Amniotic stem cell (primary cell): ENCODE data around the gene CTAGE9.
"Not testable (repeated sequence)": the region's sequence is repeated elsewhere in the genome, so short reads cannot be mapped to it uniquely, and the experiment has no call there.

Experiments used
- DNase-seq: peaks from one replicate; lab custom pipeline; 2025; lab: John Stamatoyannopoulos, UW

The CTAGE9 gene

DNA sequence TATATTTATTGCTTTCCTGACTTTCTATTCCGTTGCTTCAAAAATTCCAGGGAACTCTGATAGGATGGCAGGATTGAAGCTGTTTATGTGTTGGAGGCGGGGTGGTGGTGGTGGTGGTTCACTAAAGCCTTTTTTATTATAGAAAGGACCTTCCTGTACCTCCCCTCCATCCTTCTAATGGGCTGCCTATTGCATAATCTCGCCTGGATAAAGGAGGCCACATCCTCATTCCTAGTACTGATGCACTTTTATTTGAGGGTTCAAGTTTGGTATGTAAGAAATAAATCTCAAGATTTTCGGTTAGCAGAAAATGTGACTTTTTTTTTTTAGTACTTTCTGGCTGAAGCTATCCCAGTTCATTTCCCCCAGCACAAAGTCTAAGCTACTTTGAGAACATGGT is 18.7 kb upstream of the CTAGE9 start:
- DNase-seq = no peak

DNA sequence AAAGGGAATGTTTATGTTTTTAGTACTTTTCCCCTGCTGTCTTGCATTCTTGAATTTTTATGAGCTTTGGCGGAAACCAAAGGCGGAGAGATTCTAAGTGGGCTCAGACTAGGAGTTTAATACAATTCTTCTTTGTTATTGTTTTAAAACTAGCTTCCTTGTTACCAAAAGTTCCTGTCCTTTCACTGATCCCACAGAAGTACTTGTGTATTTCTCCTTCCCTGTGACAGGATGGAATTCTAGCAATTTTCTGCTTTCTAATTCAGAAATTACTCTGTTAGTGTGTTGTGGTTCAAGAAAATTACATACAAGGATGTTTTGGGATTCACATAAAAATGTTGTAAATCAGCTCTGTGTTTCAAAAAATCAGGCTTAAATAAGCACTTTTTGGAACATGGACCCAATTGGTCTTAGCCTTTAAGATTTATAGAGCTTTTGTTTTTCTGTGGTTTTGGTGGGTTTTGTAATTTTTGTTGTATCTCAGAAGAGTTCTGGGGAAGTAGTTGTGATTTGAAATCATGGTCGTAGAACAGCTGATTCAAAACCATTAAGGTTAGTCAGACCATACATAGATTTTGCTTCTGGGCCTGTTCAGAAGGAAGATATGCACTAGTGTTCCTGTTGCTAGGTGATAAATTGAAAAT is 17.6 kb upstream of the CTAGE9 start:
- no peak for DNase-seq

DNA sequence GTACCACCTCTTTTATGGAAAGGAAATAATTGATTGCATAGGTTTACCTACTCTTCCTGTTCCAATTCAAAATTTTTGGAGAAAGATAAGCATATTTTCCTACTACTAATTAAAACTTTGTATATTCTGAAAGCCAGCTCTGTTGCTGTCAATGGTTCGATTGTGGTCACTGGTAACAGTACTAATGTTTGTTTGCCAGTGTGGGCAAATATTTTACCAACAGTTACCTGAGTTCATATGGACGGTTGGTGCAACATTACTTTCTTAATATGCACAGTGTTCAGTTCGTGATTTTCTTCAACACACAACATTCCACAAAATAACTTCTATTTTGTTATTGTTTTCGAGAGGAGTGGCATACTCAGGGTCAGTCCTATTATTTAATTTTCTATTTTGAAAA is 17.1 kb upstream of the CTAGE9 start:
- DNase-seq = no peak

DNA sequence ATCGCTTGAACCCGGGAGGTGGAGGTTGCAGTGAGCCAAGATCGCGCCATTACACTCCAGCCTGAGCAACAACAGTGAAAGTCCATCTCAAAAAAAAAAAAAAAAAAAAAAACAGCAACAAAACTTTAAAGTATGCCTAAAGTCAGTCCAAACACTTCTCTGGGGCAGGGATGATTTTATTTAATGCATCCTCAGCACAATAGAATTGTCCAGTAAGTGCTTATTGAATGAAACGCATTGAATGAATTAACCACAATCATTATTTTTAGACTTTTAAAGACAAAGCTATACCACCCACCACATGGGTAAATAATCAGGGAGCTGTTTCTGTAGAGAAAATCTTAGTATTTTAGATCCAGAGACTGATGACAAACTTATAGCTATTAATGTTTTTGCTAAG is 16.6 kb upstream of the CTAGE9 start:
- no peak for DNase-seq

DNA sequence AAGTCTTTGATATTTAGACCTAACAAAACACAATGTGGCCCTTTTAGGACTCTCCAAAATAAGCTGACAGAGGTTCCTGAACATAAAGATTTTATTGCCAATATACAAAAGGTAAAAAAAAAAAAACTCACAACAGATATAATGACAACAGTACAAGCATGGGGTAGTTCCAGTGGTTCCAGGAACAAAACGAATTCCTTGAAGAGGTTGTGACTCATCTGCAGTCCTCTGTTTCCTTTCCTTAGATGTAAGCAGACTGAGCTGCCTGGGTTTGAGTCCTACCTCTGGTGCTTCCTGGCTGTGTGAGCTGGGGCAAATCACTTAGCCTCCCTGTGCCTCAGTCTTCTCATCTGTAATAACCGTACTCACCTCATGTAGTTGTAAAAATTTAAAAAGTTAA is 13.3 kb upstream of the CTAGE9 start:
- no peak for DNase-seq

DNA sequence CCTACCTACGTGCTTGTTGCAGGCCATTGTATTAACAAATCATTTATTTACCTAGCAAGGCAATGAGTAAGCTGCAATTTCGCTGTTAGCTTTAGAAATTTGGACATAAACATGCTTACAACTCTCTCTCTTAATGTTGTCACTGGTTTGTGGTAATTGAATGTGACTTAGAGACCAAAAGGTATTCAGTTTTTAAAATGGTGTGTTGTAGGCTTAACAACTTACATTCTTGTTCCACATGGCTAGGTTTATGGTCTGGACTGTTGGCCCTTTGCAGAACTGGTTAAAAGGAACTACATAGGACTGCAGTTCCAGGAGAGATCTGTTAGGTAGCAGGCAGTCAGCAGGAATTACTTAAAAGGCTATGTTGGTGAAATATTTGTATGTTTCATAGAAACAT is 10.3 kb upstream of the CTAGE9 start:
- DNase-seq = no peak

DNA sequence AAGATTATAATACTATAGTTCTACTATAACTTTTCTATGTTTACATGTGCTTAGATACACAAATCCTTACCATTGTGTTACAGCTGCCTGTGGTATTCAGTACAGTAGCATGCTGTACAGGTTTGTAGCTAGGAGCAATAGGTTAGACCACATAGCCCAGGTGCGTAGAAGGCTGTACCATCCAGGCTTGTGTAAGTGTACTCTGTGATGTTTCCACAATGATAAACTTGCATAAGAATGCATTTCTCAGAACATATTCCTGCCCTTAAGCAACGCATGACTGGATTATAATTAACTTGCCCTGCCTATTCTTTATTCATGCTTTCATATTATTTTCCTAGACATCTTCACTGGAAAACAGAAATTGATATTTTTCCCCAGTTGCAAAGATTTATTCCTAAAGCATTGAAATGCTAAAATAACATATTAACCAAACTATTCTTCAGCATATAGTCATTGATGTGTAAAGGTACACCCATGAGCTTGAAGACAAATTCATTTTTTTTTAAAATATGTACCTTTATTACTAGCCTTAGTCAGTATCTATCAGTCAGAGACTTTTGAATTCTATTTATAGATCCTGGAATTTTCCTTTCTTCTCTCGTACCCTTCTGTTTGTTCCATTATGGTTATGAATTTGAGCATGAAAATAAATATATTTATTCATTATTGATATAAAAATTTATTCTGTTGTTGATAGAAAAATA is 7.2 kb upstream of the CTAGE9 start:
- DNase-seq = no peak

DNA sequence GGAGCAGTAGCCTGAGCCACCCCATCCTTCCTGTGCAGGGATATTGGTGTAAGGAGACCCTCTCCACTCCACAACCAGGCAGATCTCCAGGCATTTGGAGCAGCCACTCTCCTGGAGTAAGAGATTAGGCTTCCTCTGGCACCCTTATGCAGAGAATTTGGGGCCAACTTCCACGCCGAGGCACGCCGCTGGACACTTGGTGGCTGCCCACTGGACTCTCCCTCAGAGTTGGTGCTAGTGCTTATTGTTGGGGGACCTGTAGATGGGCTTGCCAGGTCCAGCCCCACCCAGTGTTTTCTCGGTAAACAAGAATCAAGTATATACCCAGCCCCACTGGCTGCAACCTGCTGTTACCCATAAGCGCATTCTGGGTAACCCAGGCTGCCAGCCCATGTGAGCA is 4.8 kb upstream of the CTAGE9 start:
- not testable (repeated sequence) for DNase-seq

DNA sequence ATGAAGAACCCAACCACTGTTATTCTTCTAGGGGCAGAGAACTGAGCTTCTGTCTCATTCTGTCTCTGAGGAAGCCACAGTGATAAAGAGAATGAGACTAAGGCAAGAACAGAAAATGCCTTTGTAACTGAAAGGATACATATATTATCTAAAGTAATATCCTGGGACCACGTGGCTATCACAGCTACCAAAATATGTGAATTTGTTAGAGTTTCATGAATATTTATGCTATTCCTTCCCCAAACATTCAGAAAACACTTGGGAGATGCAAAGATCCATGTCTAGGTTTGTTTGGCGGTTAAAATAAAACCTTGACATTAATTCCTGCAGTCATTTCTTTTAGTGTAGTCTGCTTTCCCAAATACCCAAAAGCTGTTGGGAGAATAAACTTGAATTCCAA is 6.9 kb downstream of the CTAGE9 start:
- DNase-seq = not testable (repeated sequence)

DNA sequence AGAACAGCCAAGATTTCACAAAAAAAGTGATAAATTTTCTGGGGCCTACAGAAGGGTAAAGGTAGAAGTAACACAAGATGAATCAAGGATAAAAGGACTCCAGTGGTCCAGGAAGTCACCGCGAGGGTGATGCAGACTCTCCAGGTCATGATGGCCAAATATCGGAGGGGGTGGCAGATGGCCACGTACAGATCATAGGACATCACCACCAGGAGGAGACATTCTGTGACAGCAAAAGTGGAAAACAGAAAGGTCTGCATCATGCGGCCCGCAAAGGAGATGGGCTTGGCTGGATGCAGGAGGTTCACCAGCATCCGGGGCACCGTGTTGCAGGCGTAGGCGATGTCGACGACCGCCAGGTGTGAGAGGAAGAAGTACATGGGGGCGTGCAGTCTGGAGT is 10.0 kb downstream of the CTAGE9 start:
- DNase-seq = not testable (repeated sequence)

DNA sequence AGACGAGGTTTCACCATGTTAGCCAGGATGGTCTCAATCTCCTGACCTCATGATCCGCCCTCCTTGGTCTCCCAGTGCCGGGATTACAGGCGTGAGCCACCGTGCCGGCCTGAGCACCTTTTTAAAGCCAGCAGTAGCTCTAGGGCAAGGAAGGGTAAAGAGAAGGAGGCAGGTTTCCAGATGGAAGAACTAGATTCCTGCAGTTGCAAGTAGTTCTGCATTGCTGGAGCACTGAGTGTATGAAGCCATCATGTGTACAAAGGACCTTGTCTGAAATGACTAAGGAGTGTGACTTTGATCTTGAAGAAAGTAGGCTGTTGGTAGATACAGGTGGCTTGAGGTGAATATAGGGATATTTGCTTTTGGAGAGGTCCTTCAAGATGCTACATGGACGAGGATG is 13.9 kb downstream of the CTAGE9 start:
- DNase-seq = no peak

DNA sequence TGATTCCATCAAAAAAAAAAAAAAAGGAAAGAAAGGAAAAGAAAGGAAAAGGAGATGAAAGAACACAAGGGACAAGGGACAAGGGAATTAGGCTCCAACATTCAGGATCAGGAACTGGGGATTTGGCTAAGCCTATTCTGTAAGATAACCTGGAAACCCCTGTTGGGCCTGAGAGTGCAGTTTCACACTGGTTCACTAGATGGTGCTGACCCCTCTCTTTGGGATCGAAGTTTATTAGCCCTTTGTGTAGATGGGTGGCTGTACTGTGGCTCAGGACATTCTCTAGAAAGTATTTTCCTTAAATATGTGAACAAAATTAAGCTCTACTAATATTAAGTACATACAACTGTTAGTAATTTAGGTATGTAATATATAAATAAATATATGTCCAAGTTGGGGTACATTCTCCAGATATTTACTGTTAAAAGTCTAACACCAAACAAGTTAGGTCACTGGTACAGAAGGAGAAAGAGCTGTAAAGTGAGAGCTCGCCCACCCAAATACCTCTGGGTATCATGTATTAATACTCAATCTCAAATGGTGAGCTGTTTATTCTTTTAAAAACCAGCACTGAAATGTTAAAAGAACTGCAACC is 15.9 kb downstream of the CTAGE9 start:
- peak; percentile 61 for DNase-seq

DNA sequence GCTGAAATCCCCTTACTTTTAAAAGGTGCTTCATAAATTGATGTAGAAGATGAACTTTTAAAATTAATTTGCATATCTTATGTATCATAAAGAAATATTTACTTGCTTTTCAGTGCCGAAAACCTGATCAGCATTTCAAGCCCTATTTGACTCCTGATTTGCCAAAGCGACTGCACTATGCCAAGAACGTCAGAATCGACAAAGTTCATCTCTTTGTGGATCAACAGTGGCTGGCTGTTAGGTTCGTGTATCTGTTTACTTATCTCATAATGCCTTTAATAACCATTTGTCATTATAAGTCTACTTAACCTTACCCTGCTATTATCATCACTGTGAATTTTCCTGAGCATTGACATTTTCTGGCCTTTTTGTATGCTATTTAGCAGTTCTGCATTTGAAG is 17.4 kb downstream of the CTAGE9 start:
- DNase-seq = no peak

DNA sequence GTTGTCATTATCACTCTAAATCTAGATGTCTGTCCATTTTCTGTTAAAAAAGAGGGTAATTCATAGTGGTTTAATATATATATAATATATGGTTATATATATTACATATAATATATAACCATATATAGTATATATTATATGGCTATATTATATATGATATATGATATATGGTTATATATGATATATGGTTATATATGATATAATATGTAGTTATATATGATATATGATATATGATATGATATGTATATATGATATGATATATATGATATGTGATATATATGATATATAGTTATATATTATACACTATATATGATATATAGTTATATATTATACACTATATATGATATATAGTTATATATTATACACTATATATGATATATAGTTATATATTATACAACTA is 18.2 kb downstream of the CTAGE9 start:
- no peak for DNase-seq

DNA sequence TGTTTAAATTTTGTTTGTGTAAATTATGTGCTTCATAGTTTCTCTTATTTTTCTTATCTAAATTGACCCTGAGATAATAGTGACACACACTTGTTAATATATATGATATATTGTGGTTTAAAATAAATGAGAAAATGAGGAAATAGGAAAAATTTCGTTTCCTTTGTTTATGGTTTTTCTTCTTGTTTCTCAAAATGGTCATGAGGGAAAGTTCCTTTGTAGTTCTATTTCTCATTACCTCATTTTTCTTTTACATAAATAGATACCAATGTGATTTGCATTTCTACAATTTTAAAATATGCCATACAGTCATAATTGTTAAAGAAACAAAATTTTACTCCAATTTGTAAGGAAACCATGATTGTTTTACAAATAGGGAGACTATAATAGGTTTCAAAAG is 18.8 kb downstream of the CTAGE9 start:
- no peak for DNase-seq

DNA sequence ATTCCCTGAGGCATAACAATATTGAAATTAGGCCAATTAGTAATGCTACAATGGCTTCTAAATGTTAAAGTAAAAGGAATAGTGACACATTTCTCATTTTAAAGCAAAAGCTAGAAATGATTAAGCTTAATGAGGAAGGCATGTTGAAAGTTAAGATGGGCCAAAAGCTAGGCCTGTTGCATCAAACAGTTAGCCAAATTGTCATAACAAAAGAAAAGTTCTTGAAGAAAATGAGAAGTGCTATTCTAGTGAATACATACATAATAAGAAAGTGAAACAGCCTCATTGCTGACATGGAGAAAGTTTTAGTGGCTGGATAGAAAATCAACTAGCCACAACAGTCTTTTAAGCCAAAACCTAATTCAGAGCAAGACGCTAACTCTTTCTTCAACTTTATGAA is 22.5 kb downstream of the CTAGE9 start:
- DNase-seq = no peak

DNA sequence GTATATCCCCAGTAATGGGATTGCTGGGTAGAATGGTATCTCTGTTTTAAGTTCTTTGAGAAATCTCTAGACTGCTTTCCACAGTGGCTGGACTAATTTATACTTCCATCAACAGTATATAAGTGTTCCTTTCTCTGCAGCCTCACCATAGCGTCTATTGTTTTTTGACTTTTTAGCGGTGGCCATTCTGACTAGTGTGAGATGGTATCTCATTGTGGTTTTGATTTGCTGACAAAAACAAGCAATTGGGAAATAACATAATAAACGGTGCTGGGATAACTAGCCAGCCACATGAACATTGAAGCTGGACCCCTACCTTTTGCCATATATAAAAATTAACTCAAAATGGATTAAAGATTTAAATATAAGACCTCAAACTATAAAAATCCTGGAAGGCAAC is 23.8 kb downstream of the CTAGE9 start:
- no peak for DNase-seq

DNA sequence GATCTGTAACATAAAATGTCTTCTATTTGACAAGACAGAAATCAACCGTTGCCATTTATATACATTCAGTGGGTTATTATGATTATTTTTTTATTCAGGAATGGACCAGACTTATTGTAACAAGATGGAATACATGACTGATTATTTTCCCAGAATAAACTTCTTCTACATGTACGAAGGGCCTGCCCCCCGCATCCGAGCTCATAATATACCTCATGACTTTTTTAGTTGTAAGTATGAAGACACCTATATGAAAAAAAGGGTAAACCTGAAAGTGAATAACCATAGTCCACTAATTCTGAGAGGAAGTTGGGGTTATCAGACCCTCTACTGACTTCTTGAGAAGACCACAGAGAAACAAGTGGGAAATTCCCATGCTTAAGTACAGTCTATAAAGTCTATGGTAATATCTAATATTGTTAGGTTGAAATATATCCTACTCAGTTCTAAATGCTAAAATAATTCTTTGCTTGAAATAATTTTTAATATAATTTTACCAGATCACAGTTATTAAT is 25.5 kb downstream of the CTAGE9 start:
- DNase-seq = no peak

DNA sequence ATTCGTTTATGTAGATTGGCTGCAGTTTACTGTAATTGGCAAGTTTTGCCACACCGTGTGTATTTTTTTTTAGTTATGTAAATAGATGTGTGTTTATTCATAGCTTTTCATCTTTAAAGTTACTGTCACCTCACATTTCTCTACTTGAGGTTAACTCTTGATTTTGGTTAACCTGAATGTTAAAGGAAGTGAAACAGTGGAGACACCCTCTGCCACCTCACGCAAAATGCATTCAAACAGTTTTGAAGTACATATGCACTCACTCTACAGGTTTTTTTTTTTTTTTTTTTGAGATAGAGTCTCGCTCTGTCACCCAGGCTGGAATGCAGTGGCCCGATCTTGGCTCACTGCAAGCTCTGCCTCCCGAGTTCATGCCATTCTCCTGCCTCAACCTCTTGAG is 27.3 kb downstream of the CTAGE9 start:
- no peak for DNase-seq

DNA sequence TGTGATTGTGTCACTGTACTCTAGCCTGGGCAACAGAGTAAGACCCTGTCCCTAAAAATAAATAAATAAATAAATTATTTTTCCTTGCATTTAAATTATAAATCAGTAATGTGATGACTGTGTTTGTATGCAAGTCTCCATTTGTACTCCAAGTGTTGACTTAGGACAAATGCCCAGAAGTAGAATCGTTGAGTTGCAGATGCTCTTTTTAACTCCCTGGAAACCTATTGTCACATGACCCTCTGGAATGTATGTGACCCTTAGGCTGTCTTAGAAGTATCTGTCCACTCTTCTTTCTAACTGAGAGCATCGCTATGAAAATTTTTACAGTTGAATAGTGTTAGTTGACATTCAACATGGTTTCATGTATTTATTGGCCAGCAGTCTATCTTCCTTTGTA is 28.4 kb downstream of the CTAGE9 start:
- DNase-seq = no peak

DNA sequence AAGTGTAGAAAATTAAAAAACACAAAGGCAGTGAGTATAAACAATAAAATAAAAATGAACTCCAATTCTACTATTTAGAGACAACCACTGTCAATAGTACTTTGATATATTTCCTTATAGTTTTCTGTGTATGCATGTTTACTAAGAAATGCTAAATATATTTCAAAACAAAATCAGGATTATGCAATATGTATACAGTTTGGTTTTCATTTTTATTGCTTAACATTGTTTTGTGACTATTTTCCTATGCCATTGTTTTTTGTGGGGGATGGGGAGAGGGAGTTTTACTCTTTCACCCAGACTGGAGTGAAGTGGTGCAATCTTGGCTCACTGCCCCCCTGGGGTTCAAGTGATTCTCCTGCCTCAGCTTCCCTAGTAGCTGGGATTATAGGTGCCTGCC is 29.2 kb downstream of the CTAGE9 start:
- DNase-seq = no peak

DNA sequence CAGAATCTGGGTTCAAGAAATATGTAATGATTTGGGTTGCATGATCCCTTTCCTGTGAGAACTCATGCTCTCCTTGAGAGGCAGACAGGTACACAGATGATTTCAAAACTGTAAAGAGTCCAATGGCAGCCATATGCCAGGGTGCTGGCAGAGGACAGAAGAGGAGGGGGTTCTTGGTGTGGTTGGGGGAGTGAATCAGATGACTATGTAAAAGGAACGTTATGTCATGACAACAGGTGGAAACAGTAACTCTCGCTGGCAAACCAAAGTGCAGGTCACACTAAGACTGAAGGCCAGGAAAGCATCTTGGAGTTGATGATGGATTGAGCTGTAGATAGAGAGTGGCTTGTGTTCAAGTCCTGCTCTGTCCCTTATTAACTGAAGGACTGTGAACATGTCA is 29.9 kb downstream of the CTAGE9 start:
- DNase-seq = no peak

DNA sequence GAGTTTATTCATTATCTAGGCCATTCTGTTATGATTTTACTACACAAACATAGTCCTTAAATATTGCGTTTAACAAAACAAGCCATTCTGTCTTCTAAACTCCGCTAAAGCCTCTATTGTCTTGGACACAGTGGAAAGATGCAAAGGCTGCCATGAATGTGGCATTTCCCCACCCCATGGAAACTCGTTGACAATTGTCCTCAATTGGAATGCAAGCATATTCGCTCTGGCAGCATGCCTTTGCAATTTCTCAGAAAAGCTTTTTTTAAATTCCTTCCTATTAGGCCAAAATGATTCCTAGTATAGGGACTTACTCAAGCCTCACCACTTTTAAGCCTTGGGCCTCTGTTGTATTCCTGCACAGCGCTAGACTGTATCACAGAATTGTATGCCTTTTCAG is 32.4 kb downstream of the CTAGE9 start:
- no peak for DNase-seq

DNA sequence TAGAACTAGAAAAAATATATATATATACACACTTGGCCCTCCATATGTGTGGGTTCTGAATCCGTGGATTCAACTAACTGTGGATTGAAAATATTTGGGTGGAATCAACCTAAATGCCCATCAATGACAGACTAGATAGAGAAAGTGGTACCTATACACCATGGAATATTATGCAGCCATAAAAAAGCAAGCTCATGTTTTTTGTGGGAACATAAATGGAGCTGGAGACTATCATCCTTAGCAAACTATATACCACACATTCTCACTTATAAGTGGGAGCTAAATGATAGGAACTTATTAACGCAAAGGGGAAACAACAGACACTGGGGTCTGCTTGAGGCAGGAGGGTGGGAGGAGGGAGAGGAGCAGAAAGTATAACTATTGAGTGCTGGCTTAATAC is 37.6 kb downstream of the CTAGE9 start:
- no peak for DNase-seq
